Adrenal gland (tissue), 12 donors: ENCODE results near the gene MBNL2. TPM values are rescaled to one million over a fixed set of nuclear protein-coding genes. Genes with fewer than 3 reads are reported as not detected.

Experiments used
- DNase-seq, 7 donors: peaks; one replicate each; pipeline ENCODE4 v3.0.0-alpha.2; 2019 to 2020
- H3K27ac ChIP-seq, 5 donors: fragments of 200-600 bp; sonication (generic) in 4 of 5; 1 replicate in 3 of 5; 2 replicates in 2 of 5; pipeline versions ENCODE4 v1.5.1 to v1.8.0; 2016 to 2020; ENCODE audit warnings: mild to moderate bottlenecking in 1 of 5
- H3K27me3 ChIP-seq: fragments of 200-600 bp; 2 replicates; pipeline ENCODE4 v1.8.0; 2021
- H3K36me3 ChIP-seq, 2 donors: fragments of 200-600 bp; replicated peaks in 1 of 2; 1 replicate in 1 of 2; 2 replicates in 1 of 2; pipeline versions ENCODE4 v1.5.1 to v1.8.0; 2018 to 2022
- H3K4me1 ChIP-seq, 2 donors: fragments of 200-600 bp; replicated peaks in 1 of 2; 1 replicate in 1 of 2; 2 replicates in 1 of 2; pipeline versions ENCODE4 v1.5.1 to v1.8.0; 2018 to 2021
- H3K4me3 ChIP-seq, 4 donors: fragments of 200-600 bp; sonication (generic) in 3 of 4; one replicate each; pipeline ENCODE4 v1.5.1; 2016 to 2018
- H3K9me3 ChIP-seq, 3 donors: fragments of 200-600 bp; sonication (generic) in 1 of 3; replicated peaks in 1 of 3; 1 replicate in 2 of 3; 2 replicates in 1 of 3; pipeline versions ENCODE4 v1.5.1 to v1.8.0; 2016 to 2021
- POLR2A ChIP-seq, 2 donors: fragments of 450-650 bp; IDR thresholded peaks; one replicate each; pipeline ENCODE4 v1.6.1; 2017; ENCODE audit warnings: antibody characterized with exemption in 2 of 2, mild to moderate bottlenecking in 2 of 2, moderate library complexity in 1 of 2
- WGBS, 4 donors: extraction: QIAGEN DNeasy Blood & Tissue Kit in 2 of 4; methylation state at CpG; one replicate each; pipeline versions ENCODE4 v1.1.5 to v1.1.7; 2013 to 2017; 5-methylcytosine and 5-hydroxymethylcytosine counted together
- intact Hi-C, 2 donors: fragments of 100-400 bp; cut with DNase I; formaldehyde crosslinking; loops; one replicate each; pipeline versions ENCODE4 v1.14.1 to v1.15.0; 2022 to 2023
- polyA plus RNA-seq, 3 donors: library from polyadenylated mRNA; stranded (reverse); fragments of 200-250 nt in 2 of 3; fragments of 350-450 nt in 1 of 3; fragmentation: Illumina TruSeq in 1 of 3; extraction: RNeasy Lipid Tissue Mini Kit (QIAGEN cat#74804) in 1 of 3; gene quantifications; one replicate each; pipeline ENCODE4 v1.2.3, GENCODE V29; 2013 to 2014
- total RNA-seq, 9 donors: library from RNA; depleted of rRNA in 4 of 9; stranded (reverse); fragments of >200 nt in 4 of 9; fragments of 120-200 nt in 1 of 9; fragmentation: NEBNext Ultra II Directional in 1 of 9; extraction: Animal tissue kit (Norgen Biotek cat#: 25700) in 1 of 9; gene quantifications; one replicate each; pipeline versions ENCODE4 v1.1.0 to v1.2.4, GENCODE V29; 2013 to 2023
- TF ChIP-seq, protein P1 (sequence below), 6 experiments: fragments of 450-650 bp in 4 of 6; fragments of 200-600 bp in 2 of 6; sonication (generic) in 1 of 6; IDR thresholded peaks; 1 replicate in 5 of 6; 2 replicates in 1 of 6; pipeline versions ENCODE4 v1.5.1 to v1.8.0; 2016 to 2021; ENCODE audit warnings: antibody characterized with exemption in 6 of 6, mild to moderate bottlenecking in 2 of 6, moderate library complexity in 1 of 6
- donor health status: healthy with polysubstance abuse.
- donor health status: Bipolar disorder and iron deficiency.
- donor health status: DM: yes; HTN: yes; CAD: no.
- donor health status: DM: no; HTN: no; CAD: no.
- donor health status: DM: no; HTN: no; CAD: no.
- donor health status: DM: yes; HTN: yes; CAD: no.

MBNL2 gene
- total and polyA plus RNA-seq, 12 donors = 29.2 to 250 (median 130) TPM

- Histone ChIP-seq H3K36me3 (peaks cover 0 to 48% of the 10 kb centered on the region in 2 donors), H3K4me3 (no peak overlapping the region), H3K9me3 (no peaks in the 10 kb centered on the region), H3K27ac (peak overlapping the region in 3 of 5 donors; percentile 8 to 47 (median 46)), H3K4me1 (peaks cover 5 to 25% of the 10 kb centered on the region in 2 donors), H3K27me3 (no peaks in the 10 kb centered on the region)
- intact Hi-C loops = loop anchor here in 1 of 2 donors (10.0 kb wide), 1 partner anchor 128 kb away; the partner anchor contains the start of gene MBNL2
- no peak for DNase-seq
- TF ChIP-seq POLR2A (IDR thresholded peaks at IDR 0.05) = no peak
- TF ChIP-seq, protein P1, sequence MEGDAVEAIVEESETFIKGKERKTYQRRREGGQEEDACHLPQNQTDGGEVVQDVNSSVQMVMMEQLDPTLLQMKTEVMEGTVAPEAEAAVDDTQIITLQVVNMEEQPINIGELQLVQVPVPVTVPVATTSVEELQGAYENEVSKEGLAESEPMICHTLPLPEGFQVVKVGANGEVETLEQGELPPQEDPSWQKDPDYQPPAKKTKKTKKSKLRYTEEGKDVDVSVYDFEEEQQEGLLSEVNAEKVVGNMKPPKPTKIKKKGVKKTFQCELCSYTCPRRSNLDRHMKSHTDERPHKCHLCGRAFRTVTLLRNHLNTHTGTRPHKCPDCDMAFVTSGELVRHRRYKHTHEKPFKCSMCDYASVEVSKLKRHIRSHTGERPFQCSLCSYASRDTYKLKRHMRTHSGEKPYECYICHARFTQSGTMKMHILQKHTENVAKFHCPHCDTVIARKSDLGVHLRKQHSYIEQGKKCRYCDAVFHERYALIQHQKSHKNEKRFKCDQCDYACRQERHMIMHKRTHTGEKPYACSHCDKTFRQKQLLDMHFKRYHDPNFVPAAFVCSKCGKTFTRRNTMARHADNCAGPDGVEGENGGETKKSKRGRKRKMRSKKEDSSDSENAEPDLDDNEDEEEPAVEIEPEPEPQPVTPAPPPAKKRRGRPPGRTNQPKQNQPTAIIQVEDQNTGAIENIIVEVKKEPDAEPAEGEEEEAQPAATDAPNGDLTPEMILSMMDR (IDR thresholded peaks at IDR 0.05) = no peak
Observed at GRCh38 chr13:97352815-97353214, 130.7 kb downstream of the MBNL2 start.

- Histone ChIP-seq H3K9me3 (no peaks in the 10 kb centered on the region), H3K4me1 (peaks cover 5 to 27% of the 10 kb centered on the region in 2 donors), H3K27me3 (no peaks in the 10 kb centered on the region), H3K27ac (peak overlapping the region in 1 of 5 donors; percentile 47), H3K36me3 (peaks cover 0 to 45% of the 10 kb centered on the region in 2 donors), H3K4me3 (no peak overlapping the region)
- intact Hi-C loops = loop anchor here in 1 of 2 donors (10.0 kb wide), 1 partner anchor 129 kb away; the partner anchor contains the start of gene MBNL2
- no peak for DNase-seq
- TF ChIP-seq, protein P1 (IDR thresholded peaks at IDR 0.05) = no peak
- TF ChIP-seq POLR2A (IDR thresholded peaks at IDR 0.05) = no peak
- WGBS, 4 donors = 87 to 97% (median 96%) methylated on average over 4 of the region's 4 CpGs
Observed at GRCh38 chr13:97353927-97354675, 132.0 kb downstream of the MBNL2 start.

DNA sequence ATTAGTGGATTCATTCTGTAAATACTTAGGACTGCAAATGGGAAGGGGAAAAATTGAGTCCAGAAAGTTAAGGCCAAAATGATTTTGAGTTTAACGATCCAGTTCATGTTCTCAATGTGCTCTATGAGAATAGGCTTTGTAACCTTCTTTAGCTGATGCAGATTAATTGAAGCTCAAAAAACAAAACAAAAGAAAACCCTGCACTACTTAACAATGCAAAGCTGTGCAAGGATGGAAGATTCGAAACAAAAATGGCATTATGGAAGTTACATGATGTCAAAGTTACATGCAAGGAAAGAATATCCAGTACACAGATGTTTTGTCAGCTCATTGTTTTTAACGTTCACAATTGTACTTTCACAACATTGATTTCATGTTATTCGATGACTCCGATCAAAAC is 132.7 kb downstream of the MBNL2 start:
- intact Hi-C loops = loop anchor here (5.0 to 10.0 kb wide), 2 partner anchors 130 to 133 kb away; partner anchors contain the start of gene MBNL2 (in 2 of the 2)
- WGBS, 4 donors = 85 to 92% (median 91%) methylated on average over 5 of the region's 5 CpGs
- Histone ChIP-seq H3K27ac (peak overlapping the region in 1 of 5 donors; percentile 47), H3K9me3 (no peaks in the 10 kb centered on the region), H3K27me3 (no peaks in the 10 kb centered on the region), H3K4me3 (no peak overlapping the region), H3K4me1 (peaks cover 5 to 34% of the 10 kb centered on the region in 2 donors), H3K36me3 (peaks cover 0 to 39% of the 10 kb centered on the region in 2 donors)
- no peak for TF ChIP-seq POLR2A (IDR thresholded peaks at IDR 0.05)
- TF ChIP-seq, protein P1 (IDR thresholded peaks at IDR 0.05) = no peak
- no peak for DNase-seq

- H3K4me3 ChIP-seq = no peak overlapping the region
- no peaks in the 10 kb centered on the region for H3K9me3 ChIP-seq
- 92 to 95% (median 95%) methylated on average over 8 of the region's 8 CpGs for WGBS, 4 donors
- TF ChIP-seq, protein P1 (IDR thresholded peaks at IDR 0.05) = no peak
- TF ChIP-seq POLR2A (IDR thresholded peaks at IDR 0.05) = no peak
- H3K4me1 ChIP-seq = peaks cover 5 to 38% of the 10 kb centered on the region in 2 donors
- peaks cover 0 to 48% of the 10 kb centered on the region in 2 donors for H3K36me3 ChIP-seq
- no peaks in the 10 kb centered on the region for H3K27me3 ChIP-seq
- intact Hi-C loops = loop anchor here (5.0 to 10.0 kb wide), 2 partner anchors 132 to 134 kb away; partner anchors contain the start of gene MBNL2 (in 2 of the 2)
- no peak for DNase-seq
- no peak overlapping the region for H3K27ac ChIP-seq
Observed at GRCh38 chr13:97356592-97356991, 134.5 kb downstream of the MBNL2 start.
